Endodermal cell (in vitro differentiated cells): ENCODE data around the gene FILIP1L. TPM values are rescaled to one million over a fixed set of nuclear protein-coding genes. Genes with fewer than 3 reads are reported as not detected.

Source experiments
- DNase-seq: peaks from one replicate; pipeline ENCODE4 v3.0.0-alpha.2; 2017
- H3K27ac ChIP-seq: 2 replicates; pipeline ENCODE4 v1.5.1; 2013; ENCODE audit warnings: mild to moderate bottlenecking, low read depth, low read length, moderate library complexity
- H3K27me3 ChIP-seq: 2 replicates; pipeline ENCODE4 v1.6.1; 2013; ENCODE audit warnings: mild to moderate bottlenecking, low read length, moderate library complexity; ENCODE audit not compliant: insufficient read depth, control insufficient read depth, poor library complexity, severe bottlenecking
- H3K36me3 ChIP-seq: 2 replicates; pipeline ENCODE4 v1.7.0; 2013; ENCODE audit warnings: mild to moderate bottlenecking, low read length, moderate library complexity; ENCODE audit not compliant: control insufficient read depth, insufficient read depth
- H3K4me1 ChIP-seq: one replicate; pipeline ENCODE4 v1.7.0; 2013; ENCODE audit warnings: low read length; ENCODE audit not compliant: control insufficient read depth, insufficient read depth
- H3K4me3 ChIP-seq: 2 replicates; pipeline ENCODE4 v1.5.1; 2013; ENCODE audit warnings: mild to moderate bottlenecking, low read length, moderate library complexity
- H3K9ac ChIP-seq: 2 replicates; pipeline ENCODE4 v1.6.1; 2013; ENCODE audit warnings: mild to moderate bottlenecking, low read length, moderate library complexity; ENCODE audit not compliant: poor library complexity, severe bottlenecking; ENCODE audit errors: extremely low read depth
- H3K9me3 ChIP-seq: 2 replicates; pipeline ENCODE4 v1.6.1; 2013; ENCODE audit warnings: mild to moderate bottlenecking, low read length, moderate library complexity; ENCODE audit not compliant: control insufficient read depth
- H3K27ac Mint-ChIP-seq: 2 replicates; pipeline ENCODE4 v1.8.0; 2020; ENCODE audit warnings: mixed read lengths
- H3K27me3 Mint-ChIP-seq: 2 replicates; pipeline ENCODE4 v1.8.0; 2021; ENCODE audit warnings: mild to moderate bottlenecking, mixed read lengths; ENCODE audit not compliant: insufficient read depth
- H3K36me3 Mint-ChIP-seq: 2 replicates; pipeline ENCODE4 v1.8.0; 2020; ENCODE audit warnings: low read depth, mixed read lengths
- H3K4me1 Mint-ChIP-seq: 2 replicates; pipeline ENCODE4 v1.8.0; 2020; ENCODE audit warnings: mixed read lengths
- H3K4me3 Mint-ChIP-seq: 2 replicates; pipeline ENCODE4 v1.8.0; 2020; ENCODE audit warnings: mild to moderate bottlenecking, moderate library complexity, mixed read lengths
- H3K9me3 Mint-ChIP-seq: 2 replicates; pipeline ENCODE4 v1.8.0; 2020; ENCODE audit warnings: mild to moderate bottlenecking, mixed read lengths
- WGBS, 2 experiments: methylation state at CpG; one replicate each; pipeline versions ENCODE4 v1.1.5 to v1.1.7; 2013; ENCODE audit warnings: missing lambda C conversion rate in 2 of 2, mixed read lengths in 1 of 2; ENCODE audit not compliant: insufficient coverage in 1 of 2, insufficient read length in 1 of 2; 5-methylcytosine and 5-hydroxymethylcytosine counted together
- total RNA-seq, 2 donors: library from RNA; stranded (reverse); fragmentation: NEBNext Ultra II Directional in 1 of 2; extraction: Animal tissue kit (Norgen Biotek cat#: 25700) in 1 of 2; gene quantifications; 2 replicates in 1 of 2; 3 replicates in 1 of 2; pipeline ENCODE4 v1.2.1, GENCODE V29; 2021
- TF ChIP-seq, protein P1 (sequence below): fragments of 200-600 bp; sonication (generic); conservative IDR thresholded peaks from 2 replicates; pipeline ENCODE4 v1.5.0; 2021; ENCODE audit warnings: antibody characterized with exemption, mild to moderate bottlenecking

Gene FILIP1L
- total RNA-seq, 2 donors from 2014 or later: 0.84 to 2.5 TPM

DNA sequence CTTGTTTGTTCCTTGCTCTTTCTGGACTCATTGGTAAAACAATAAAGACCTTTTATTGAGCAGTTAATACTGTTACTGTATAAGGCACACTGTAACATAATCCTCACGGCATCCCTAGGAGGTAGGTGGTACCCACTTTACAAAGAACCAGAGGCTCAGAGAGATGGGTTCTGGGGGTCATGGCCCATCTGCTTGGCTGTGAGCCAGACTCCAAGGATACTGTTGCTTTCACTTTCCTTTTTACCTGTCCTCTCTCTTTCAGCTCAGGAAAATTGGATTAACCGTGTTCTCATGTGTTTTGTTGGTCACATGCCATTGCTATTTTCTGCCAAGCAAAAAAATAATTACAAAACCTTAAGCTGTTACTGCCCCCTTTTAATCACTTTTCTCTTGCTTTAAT lies 34.8 kb upstream of the FILIP1L start:
- Mint-ChIP-seq H3K36me3 (peaks cover 13% of the 10 kb centered on the region), H3K4me3 (no peak overlapping the region), H3K27me3 (no peaks in the 10 kb centered on the region), H3K27ac (no peak overlapping the region), H3K4me1 (peaks cover 34% of the 10 kb centered on the region), H3K9me3 (peaks cover 4% of the 10 kb centered on the region)
- Histone ChIP-seq H3K9ac (no peak overlapping the region), H3K36me3 (no peaks in the 10 kb centered on the region), H3K9me3 (peaks cover 7% of the 10 kb centered on the region), H3K4me1 (peaks cover 7% of the 10 kb centered on the region), H3K27ac (no peak overlapping the region), H3K27me3 (no peaks in the 10 kb centered on the region), H3K4me3 (no peak overlapping the region)
- TF ChIP-seq, protein P1, sequence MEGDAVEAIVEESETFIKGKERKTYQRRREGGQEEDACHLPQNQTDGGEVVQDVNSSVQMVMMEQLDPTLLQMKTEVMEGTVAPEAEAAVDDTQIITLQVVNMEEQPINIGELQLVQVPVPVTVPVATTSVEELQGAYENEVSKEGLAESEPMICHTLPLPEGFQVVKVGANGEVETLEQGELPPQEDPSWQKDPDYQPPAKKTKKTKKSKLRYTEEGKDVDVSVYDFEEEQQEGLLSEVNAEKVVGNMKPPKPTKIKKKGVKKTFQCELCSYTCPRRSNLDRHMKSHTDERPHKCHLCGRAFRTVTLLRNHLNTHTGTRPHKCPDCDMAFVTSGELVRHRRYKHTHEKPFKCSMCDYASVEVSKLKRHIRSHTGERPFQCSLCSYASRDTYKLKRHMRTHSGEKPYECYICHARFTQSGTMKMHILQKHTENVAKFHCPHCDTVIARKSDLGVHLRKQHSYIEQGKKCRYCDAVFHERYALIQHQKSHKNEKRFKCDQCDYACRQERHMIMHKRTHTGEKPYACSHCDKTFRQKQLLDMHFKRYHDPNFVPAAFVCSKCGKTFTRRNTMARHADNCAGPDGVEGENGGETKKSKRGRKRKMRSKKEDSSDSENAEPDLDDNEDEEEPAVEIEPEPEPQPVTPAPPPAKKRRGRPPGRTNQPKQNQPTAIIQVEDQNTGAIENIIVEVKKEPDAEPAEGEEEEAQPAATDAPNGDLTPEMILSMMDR: no peak
- 90 to 93% methylated on average over 2 of the region's 2 CpGs for WGBS, 2 experiments
- no peak for DNase-seq

DNA sequence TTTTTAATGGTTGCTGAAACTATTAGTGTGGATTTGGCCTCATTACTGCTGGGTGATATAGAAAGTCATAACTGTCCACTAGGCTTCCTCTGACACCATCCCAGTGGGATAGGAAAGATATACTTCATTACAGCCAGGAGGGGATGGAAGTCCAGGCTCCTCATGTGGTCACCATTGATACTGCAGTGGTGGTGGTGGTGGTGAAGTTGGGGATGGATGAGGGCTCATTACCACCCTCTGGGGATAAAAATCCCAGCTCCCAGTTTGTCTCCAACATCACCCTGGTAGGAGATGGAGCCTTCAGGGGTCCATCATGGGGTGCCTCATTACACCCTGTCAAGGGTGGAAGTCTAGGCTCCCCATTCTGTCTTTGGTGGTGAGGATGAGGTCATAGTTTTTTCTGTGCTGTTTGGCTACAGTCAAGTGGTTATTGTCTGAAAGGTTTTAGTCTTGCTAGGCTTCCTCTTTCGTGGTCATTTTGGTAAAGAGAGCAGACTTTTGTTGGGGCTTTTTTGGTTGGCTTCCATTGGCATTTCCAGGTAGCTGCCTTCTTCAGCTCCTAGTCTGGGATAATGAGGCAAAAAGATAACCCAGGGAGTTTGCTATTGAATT lies 30.1 kb upstream of the FILIP1L start:
- Mint-ChIP-seq H3K36me3 (peaks cover 8% of the 10 kb centered on the region), H3K4me1 (peaks cover 5% of the 10 kb centered on the region), H3K4me3 (no peak overlapping the region), H3K27me3 (no peaks in the 10 kb centered on the region), H3K9me3 (peaks cover 17% of the 10 kb centered on the region), H3K27ac (no peak overlapping the region)
- no peaks in the 10 kb centered on the region for H3K36me3 ChIP-seq
- no peak overlapping the region for H3K9ac ChIP-seq
- H3K27ac ChIP-seq: no peak overlapping the region
- TF ChIP-seq, protein P1: no peak
- H3K9me3 ChIP-seq: peaks cover 21% of the 10 kb centered on the region
- DNase-seq: no peak
- no peaks in the 10 kb centered on the region for H3K27me3 ChIP-seq
- no peaks in the 10 kb centered on the region for H3K4me1 ChIP-seq
- WGBS, 2 experiments: 89 to 100% methylated on average over 1 of the region's 1 CpG
- H3K4me3 ChIP-seq: no peak overlapping the region

DNA sequence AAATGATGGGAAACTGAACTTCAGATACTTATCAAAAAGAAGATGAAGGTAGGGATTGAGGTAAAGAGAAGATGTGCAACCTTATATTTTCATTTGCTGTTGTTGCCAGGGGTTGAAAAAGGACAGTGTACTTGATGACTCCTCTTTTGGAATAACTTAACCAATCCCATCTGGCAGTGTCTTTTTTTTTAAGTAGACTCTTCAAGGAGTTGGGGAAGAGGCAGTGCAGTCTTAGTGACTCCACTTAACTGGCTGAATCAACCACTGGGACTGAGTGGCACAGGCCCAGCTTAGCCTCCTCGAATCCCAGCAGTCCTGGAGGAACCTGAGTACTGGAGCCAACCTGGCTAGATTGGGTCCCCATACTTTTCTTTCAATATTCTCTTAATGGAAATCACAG lies 27.3 kb upstream of the FILIP1L start:
- Mint-ChIP-seq H3K36me3 (peaks cover 5% of the 10 kb centered on the region), H3K9me3 (peaks cover 17% of the 10 kb centered on the region), H3K4me1 (no peaks in the 10 kb centered on the region), H3K27me3 (no peaks in the 10 kb centered on the region), H3K27ac (no peak overlapping the region), H3K4me3 (no peak overlapping the region)
- TF ChIP-seq, protein P1: no peak
- Histone ChIP-seq H3K4me3 (no peak overlapping the region), H3K36me3 (no peaks in the 10 kb centered on the region), H3K27ac (no peak overlapping the region), H3K9me3 (peaks cover 21% of the 10 kb centered on the region), H3K4me1 (no peaks in the 10 kb centered on the region), H3K27me3 (no peaks in the 10 kb centered on the region), H3K9ac (no peak overlapping the region)
- 84% methylated on average over 1 of the region's 1 CpG; no CpG with 5 or more reads in 1 of the 2 experiments for WGBS, 2 experiments
- no peak for DNase-seq
